Endometrial microvascular endothelial cells (primary cell): ENCODE data around the gene BPIFB1. TPM values are rescaled to one million over a fixed set of nuclear protein-coding genes. Genes with fewer than 3 reads are reported as not detected.

ENCODE experiments used
- in situ Hi-C: cut with HindIII; loops from 2 replicates; pipeline ENCODE4 v1.10.0; 2017; ENCODE audit warnings: low sequenced_read_pairs, low pct_unique_long_range_greater_than_20kb; ENCODE audit errors: inconsistent ontology term
- total RNA-seq: library from RNA; depleted of rRNA; stranded (reverse); fragments of >200 nt; gene quantifications from one replicate; pipeline ENCODE4 v1.2.3, GENCODE V29; 2015; ENCODE audit errors: inconsistent ontology term

Gene BPIFB1
- total RNA-seq, 1 donor from 2014 or later: not detected

- in situ Hi-C loops: no loop called here
Observed at GRCh38 chr20:33267701-33268100, 15.3 kb upstream of the BPIFB1 start.

GRCh38 chr20:33272155-33272873 is 10.7 kb upstream of the BPIFB1 start:
- in situ Hi-C loops: no loop called here

- in situ Hi-C loops: no loop called here
Observed at GRCh38 chr20:33273117-33273851, 9.7 kb upstream of the BPIFB1 start.

GRCh38 chr20:33275215-33275614 is 7.8 kb upstream of the BPIFB1 start:
- in situ Hi-C loops: no loop called here

DNA sequence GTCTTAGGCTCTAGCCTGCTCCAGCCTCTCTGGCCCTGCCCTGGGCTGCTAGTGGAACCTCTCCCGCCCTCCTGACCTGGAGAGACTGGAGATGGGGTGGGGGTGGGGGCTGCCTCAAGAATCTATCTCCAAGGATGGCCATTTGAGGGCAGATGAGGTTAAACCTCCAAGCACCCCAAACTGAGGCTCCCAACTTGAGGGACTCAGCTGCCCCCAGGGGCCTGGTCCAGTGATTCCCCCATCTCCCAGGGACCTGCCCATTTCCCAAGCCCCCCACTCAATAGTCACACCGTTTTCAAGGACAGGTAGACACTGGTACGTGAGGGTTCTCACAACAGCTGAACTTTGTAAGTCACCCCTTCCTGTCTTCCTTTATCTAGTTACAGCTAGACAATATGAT is 7.1 kb upstream of the BPIFB1 start:
- in situ Hi-C loops: no loop called here

- in situ Hi-C loops: no loop called here
Observed at GRCh38 chr20:33276303-33277113, 6.5 kb upstream of the BPIFB1 start.

DNA sequence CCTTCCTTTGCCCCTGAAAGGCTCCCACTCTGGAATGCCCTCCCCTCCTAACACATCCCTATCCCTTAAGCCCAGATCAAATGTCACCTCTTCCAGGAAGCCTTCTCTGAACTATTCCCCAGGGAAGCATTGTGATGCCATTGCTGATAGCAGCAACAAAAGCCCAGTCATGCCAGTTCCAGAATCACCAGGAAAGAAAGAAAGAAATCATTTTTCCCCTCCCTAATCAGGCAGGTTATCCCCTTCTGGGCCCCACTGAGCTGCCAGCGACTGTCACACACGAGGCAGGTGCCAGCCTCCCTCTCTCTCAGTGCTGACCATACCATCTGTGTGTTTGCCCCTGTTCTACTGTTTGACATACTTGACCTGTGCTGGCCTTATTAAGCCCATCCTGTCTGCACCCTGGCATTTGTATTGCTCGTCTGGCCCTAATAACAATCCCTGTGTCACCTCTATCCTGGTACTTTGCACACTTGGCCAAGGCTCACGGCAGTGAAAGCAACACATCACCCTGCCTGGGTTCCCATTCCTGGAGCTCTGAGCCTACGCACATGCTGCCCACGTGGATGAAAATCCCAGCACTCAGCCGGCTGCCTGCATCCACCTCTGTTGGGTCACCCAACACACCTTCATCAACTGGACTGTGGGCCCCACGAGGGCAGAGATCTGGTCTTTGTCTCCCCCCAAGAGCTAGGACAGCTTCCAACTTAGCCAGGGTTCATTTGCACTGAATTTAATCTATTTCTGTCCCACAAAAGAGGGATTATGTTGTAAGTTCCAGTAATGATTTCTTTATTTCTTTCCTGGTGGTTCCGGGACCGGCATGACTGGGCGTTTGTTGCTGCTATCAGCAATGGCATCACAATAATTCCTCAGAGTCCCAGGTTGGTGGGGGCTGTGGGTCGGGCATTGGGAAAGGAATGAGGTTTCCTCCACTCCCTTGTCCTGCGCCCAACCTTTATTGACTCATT is 5.3 kb upstream of the BPIFB1 start:
- in situ Hi-C loops: no loop called here

DNA sequence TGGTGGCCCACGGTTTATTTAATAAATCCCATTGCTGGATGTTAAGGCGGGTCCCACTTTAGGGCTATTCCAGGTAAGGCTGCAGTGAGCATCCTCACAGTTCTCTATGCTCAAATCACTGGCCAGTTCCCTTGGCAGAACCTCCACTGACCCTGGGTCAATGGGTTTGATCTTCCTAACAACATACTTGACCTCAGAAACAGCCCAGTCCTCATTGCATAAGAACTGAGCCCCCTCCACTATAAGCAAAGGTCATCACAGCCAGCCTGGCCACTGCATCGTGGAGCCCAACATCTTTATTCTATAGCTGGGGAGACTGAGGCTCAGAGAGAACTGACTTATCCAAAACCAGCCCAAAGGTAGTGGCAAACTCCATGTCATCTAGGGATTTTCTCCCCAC is 4.3 kb upstream of the BPIFB1 start:
- in situ Hi-C loops: no loop called here

GRCh38 chr20:33279261-33279910 is 3.6 kb upstream of the BPIFB1 start:
- in situ Hi-C loops: no loop called here

GRCh38 chr20:33280000-33280680 is 2.9 kb upstream of the BPIFB1 start:
- in situ Hi-C loops: no loop called here

DNA sequence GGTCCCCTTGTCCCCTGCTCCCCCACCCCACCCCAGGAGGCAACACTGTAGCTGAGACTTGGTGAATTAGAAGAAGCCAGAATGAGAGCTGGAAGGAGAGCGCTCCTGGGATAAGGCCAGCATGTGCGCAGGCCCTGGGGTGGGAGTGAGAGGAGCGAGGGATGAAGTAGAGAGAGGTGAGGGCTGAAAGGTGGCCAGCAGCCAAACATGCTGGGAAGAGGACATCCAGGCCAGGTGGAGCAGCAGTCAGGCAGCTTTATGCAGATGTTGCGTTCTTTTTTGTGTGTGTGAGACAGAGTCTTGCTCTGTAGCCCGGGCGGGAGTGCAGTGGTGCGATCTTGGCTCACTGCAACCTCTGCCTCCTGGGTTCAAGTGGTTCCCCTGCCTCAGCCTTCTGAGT is 2.2 kb upstream of the BPIFB1 start:
- in situ Hi-C loops: no loop called here

GRCh38 chr20:33281550-33282146 is 1.4 kb upstream of the BPIFB1 start:
- in situ Hi-C loops: no loop called here

GRCh38 chr20:33282196-33282934 is 649 bp upstream of the BPIFB1 start:
- in situ Hi-C loops: no loop called here

DNA sequence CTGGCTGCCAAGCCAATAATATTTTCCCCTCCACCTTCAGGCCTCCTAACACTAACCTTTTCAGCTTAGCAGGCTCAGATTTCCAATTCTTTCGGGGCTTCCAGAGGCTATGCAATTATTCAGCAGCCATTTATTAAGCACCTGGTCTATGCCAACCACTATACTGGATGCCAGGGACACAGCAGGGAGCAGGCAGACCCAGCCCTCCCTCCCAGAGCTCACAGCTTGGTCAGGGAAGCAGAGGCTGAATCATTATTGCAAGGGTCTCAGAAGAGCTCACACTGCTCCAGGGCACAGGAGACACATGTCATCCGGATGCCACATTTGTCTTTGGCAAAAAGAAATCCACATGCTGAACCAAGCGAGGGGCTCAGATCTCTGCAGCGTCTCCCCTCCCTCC is 1.3 kb downstream of the BPIFB1 start:
- in situ Hi-C loops: no loop called here

DNA sequence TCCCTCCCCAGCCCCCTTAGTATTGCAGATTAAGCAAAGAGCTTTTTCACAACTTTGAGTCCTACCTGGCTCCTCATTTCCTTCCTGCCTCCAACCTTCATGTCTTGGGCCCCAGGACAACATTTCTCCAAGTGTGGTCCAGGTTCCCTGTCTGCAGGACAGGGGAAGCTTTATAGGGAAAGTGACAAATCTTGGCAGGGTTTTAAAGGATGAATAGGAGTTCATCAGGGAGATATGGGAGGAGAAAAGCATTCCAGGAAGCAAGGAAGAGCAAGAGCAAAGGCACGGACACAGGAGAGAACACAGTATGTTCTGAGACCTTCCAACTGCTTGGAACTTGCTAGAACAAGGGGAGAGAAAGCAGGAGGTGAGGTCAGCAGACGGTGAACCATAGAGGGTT is 1.9 kb downstream of the BPIFB1 start:
- in situ Hi-C loops: no loop called here

DNA sequence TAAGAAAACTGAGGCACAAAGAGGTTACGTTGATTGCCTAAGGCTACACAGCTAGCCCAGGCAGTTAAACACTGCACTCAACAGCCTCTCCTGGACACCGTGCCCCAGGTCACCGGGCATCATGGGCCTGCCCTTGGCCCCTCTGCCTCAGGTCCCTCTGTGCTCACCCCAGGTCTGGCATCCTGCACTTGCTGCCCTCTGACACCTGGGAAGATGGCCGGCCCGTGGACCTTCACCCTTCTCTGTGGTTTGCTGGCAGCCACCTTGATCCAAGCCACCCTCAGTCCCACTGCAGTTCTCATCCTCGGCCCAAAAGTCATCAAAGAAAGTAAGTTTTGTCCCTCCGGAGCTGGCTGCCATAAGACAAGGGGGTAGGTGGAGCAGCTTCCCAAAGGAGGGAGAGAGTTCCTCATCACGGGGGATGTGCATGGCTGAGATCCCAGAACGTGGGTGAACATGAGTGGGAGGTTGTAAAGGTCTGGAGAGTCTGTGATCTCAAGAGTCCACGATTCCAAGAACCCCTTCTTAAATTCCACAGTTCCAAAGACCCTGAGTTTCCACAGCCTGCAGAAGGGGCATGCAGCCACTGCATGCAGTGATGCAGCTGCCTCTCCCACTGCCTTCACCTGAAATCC is 3.0 kb downstream of the BPIFB1 start:
- in situ Hi-C loops: no loop called here
